ENCODE measurements around the gene PAFAH2.

PAFAH2 gene

GRCh38 chr1:26029864-26030481 lies 32.1 kb upstream of the PAFAH2 start:
- no peak for DNase-seq

- DNase-seq: no peak
Measured at GRCh38 chr1:26029054-26029863, 31.4 kb upstream of the PAFAH2 start.

DNA sequence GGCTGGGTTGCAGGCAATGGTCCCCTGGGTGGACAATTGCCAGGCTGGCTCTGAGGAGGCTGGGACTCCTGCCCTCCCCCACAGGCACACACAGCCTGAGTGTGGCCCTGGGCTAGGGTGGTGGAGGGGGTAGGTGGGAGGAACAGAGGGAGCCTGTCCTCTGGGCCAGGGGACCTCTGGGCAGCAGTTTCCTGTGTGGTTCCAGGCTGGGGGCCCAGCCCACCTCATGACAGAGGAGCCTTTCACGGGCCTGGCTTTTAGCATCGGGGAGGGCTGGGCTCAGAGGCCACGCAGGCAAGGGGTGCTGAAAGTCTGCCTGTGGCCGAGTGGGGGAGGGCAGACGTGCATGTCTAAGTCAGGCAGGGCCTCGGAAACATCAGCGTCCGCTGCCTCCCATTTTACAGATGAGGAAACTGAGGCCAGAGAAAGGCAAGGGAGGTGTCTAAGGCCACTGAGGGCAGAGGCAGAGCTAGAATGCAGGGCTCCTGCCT lies 30.7 kb upstream of the PAFAH2 start:
- DNase-seq: no peak

GRCh38 chr1:26027716-26028489 lies 30.0 kb upstream of the PAFAH2 start:
- no peak for DNase-seq

DNA sequence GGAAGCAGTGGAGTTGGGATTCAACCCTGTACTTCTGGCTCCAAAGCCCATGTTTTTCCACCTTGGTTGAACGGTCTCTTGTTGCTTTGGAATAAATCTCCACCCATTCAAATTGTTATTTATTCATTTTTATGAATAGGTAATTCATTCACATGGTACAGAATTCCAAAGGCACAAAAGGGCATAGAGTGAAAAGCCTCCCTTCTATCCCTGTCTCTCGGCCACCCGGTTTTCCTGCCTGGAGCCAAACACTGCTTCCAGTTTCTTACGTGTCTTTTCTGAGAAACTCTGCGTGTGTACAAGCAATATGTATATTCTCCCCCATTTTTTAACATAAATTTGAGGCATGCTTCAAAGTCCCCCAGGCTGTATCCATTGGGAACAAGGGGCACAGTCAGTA lies 27.7 kb upstream of the PAFAH2 start:
- no peak for DNase-seq

GRCh38 chr1:26025060-26025459 lies 27.2 kb upstream of the PAFAH2 start:
- no peak for DNase-seq

- DNase-seq: no peak
Measured at GRCh38 chr1:26023826-26024225, 26.0 kb upstream of the PAFAH2 start.

DNA sequence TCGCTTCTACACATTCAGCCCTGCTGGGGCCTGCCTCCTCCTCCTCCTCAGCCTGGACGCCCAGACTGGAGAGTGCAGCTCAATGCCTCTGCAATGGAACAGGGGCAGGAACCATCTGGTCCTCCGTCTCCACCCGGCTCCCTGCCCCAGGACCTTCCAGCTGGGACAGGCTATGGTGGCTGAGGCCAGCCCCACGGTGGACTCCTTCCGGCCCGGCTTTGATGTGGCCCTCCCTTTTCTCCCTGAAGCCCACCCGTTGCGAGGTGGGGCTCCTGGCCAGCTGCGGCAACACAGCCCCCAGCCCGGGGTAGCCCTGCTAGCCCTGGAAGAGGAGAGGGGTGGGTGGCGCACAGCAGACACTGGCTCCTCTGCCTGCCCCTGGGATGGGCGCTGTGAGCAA lies 25.1 kb upstream of the PAFAH2 start:
- DNase-seq: no peak

DNA sequence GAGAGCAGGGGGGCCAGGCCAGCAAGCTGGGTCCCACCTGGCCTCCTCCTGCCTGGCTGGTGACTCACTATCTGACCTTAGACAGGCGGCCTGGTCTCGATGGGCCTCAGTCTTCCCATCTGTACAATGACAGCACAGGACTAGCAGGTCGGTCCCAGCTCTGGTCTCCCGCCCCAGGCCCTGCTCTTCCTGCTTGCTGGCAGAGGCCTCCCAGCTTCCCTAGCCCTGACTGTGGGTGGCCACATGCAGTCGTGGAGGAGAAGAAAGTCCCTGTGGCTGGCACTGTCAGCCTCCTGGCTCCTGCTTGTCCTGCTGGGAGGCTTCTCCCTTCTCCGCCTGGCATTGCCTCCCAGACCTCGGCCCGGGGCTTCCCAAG lies 24.5 kb upstream of the PAFAH2 start:
- no peak for DNase-seq

- DNase-seq: no peak
Measured at GRCh38 chr1:26021647-26022403, 24.0 kb upstream of the PAFAH2 start, which contains the start of gene EXTL1. Gene EXTL1 (plus strand): TSS chr1:26021775. CDS start chr1:26022647, 872 bp downstream.

GRCh38 chr1:26020941-26021646 lies 23.2 kb upstream of the PAFAH2 start:
- no peak for DNase-seq

DNA sequence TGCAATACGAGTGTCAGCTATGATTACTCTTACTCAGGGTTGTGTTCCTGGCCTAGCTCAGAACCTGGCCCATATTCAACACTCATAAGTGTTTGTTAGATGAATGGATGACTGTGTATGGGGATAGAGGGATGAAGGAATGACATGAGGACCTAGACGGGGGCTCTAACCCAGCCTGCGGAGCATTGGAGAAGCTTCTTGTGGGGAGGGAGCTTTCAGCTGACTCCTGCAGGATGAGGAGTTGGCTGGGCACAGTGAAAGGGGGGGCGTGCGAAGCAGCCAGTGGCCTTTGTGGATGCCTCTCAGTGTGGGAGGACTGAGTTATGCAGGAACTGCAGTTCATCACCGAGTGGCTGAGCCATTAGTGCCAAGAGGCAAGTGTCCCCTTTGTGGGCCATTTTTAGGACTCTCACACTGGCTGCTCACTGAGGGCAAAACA lies 22.5 kb upstream of the PAFAH2 start:
- no peak for DNase-seq

DNA sequence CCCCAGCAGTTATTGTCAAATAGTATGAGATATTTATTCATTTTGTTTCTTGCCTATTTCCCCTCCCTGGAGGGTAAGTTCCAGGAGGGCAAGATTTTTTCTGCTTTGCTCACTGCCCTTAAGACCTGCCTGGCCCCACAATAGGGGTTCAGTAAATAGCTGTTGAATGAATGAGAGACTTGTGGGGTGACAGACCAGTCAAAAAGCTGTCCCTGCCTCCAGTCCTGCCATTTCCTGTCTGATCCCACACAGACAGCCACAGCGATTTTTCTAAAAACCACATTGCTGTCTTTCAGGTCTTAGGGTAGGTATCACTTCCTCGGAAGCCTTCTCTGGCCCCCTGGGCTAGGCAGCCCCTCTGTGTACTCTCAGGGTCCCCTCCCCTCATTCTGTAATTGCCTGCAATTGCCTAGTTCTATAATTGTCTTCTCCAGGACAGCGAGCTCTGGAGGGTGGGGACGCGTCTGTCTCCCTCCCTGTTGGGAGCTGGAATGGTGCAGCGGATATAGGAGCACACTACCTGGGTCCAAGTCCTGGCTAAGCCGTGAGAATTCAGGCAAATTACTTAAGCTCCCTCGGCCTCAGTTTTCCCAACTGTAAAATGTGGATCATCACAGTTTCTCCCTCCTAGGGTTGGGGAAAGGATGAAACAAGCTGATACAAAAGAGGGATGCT lies 21.9 kb upstream of the PAFAH2 start:
- DNase-seq: no peak

DNA sequence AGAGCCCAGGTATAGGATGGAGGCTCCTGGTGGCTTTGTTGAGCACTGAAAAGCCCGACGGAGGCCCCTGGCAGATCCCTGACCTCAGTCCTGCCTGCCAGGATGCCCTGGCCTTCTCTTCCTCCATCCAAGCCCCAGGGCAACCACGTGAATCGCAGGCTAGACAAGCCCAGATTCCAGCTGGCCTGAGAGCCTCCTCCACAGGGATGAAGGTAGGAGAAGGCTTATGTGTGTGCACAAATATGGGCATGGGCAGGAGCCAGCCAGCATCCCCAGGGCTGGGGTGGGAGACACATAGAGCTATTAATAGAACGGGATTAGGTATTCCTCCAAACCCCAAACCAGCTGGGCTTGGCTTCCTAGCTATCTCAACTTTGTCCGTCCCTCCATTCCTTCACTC lies 19.7 kb upstream of the PAFAH2 start:
- DNase-seq: no peak

- DNase-seq: no peak
Measured at GRCh38 chr1:26016953-26017545, 19.2 kb upstream of the PAFAH2 start.

DNA sequence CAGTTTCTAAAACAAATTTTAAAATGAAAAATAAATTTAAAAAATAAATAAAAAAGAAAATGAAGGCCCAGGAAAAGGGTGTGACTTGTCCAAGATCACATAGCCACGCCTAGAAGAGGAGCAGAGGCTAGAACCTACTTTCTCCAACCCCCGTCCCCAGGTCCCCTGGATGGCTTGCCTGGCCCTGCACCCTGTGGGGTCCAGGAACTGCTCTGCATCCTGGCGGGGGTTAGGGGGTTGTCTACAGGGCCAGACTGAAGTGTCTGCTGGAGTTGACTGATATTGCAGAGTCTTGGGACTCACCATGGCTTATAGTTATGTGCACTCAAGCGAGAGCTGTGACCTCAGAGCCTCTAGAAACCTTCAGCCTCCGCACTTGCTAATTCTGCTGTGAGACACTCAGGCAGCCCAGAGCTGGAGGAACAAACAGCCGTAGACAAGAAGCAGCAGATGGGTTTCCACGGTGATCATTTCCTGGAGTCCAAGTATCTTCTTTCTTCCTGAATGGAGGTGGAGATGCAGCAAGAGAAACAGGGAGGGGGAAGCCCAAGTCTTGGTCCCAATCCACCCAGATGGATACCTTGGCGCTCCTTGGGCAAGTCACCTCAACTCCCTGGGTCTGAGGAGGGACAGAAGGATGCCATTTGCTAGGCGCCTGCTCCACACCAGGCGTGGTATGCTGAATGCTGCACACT lies 18.5 kb upstream of the PAFAH2 start:
- DNase-seq: no peak

- DNase-seq: no peak
Measured at GRCh38 chr1:26015358-26015757, 17.5 kb upstream of the PAFAH2 start.

GRCh38 chr1:26014179-26014578 lies 16.3 kb upstream of the PAFAH2 start:
- DNase-seq: no peak

GRCh38 chr1:26012864-26013263 lies 15.0 kb upstream of the PAFAH2 start:
- no peak for DNase-seq

DNA sequence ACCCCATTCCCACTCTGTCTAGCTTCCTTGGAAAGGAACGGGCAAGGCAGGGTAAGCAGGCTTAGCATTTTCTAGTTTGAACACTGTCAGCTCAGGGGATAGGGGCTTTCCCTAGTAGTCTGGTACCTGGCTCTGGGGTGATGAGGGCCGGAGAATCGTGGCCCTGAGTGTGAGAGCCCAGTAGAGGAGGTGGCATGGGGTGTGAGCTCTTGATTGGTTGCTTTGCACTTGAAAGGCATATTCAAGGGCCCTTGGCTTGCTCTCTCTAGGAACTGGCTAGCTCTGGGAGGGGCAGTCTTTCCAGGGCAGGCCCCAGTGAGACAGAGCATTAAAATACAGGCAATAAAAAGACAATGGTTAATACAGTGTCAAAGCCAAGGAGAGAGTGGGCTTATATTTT lies 13.0 kb upstream of the PAFAH2 start:
- no peak for DNase-seq
